Loucy (cell line): ENCODE data around the gene RHOC.
"Not testable (repeated sequence)": the region's sequence is repeated elsewhere in the genome, so short reads cannot be mapped to it uniquely, and the experiment has no call there.

ENCODE experiments used
- H2AFZ ChIP-seq: fragments of 200-600 bp; sonication (generic); 2 replicates; pipeline ENCODE4 v1.6.0; 2016; ENCODE audit warnings: antibody characterized with exemption, mild to moderate bottlenecking, low read length, moderate library complexity
- H3F3A ChIP-seq: fragments of 200-600 bp; 2 replicates; pipeline ENCODE4 v1.6.0; 2016; ENCODE audit warnings: antibody characterized with exemption, low read depth, mild to moderate bottlenecking
- H3K27me3 ChIP-seq: fragments of 200-600 bp; sonication (generic); 2 replicates; pipeline ENCODE4 v1.6.1; 2014; ENCODE audit warnings: low read length, mild to moderate bottlenecking; ENCODE audit not compliant: insufficient read depth, poor library complexity, severe bottlenecking
- H3K36me3 ChIP-seq: fragments of 200-600 bp; sonication (generic); 2 replicates; pipeline ENCODE4 v1.6.1; 2016; ENCODE audit warnings: low read length; ENCODE audit not compliant: insufficient read depth
- H3K4me1 ChIP-seq: fragments of 200-600 bp; sonication (generic); 2 replicates; pipeline ENCODE4 v1.5.1; 2014; ENCODE audit warnings: low read length, mild to moderate bottlenecking; ENCODE audit not compliant: insufficient read depth, poor library complexity, severe bottlenecking
- H3K4me2 ChIP-seq: fragments of 200-600 bp; sonication (generic); 2 replicates; pipeline ENCODE4 v1.6.0; 2014; ENCODE audit warnings: antibody characterized with exemption, low read length, low read depth, mild to moderate bottlenecking; ENCODE audit not compliant: poor library complexity, severe bottlenecking
- H3K4me3 ChIP-seq: fragments of 200-600 bp; sonication (generic); 2 replicates; pipeline ENCODE4 v1.5.1; 2014; ENCODE audit warnings: low read length, mild to moderate bottlenecking, mixed read lengths; ENCODE audit not compliant: poor library complexity, severe bottlenecking
- H3K79me2 ChIP-seq: fragments of 200-600 bp; sonication (generic); 2 replicates; pipeline ENCODE4 v1.6.1; 2014; ENCODE audit warnings: low read length; ENCODE audit not compliant: insufficient read depth
- H3K9ac ChIP-seq: fragments of 200-600 bp; sonication (generic); 2 replicates; pipeline ENCODE4 v1.6.0; 2014; ENCODE audit warnings: mild to moderate bottlenecking, low read depth, low read length, moderate library complexity; ENCODE audit not compliant: poor library complexity, severe bottlenecking
- H3K9me2 ChIP-seq: fragments of 200-600 bp; sonication (generic); replicated peaks from 2 replicates; pipeline ENCODE4 v1.6.1; 2016; ENCODE audit warnings: low read depth, low read length, mixed read lengths
- H3K9me3 ChIP-seq: fragments of 200-600 bp; sonication (generic); 2 replicates; pipeline ENCODE4 v1.6.1; 2014; ENCODE audit warnings: mild to moderate bottlenecking, antibody characterized with exemption, low read length, low read depth; ENCODE audit not compliant: insufficient read depth
- H4K20me1 ChIP-seq: fragments of 200-600 bp; sonication (generic); 2 replicates; pipeline ENCODE4 v1.6.0; 2014; ENCODE audit warnings: antibody characterized with exemption, low read length, mild to moderate bottlenecking; ENCODE audit not compliant: insufficient read depth, poor library complexity, severe bottlenecking
- EZH2phosphoT487 ChIP-seq: fragments of 200-600 bp; IDR thresholded peaks from 2 replicates; pipeline ENCODE4 v1.6.1; 2018; ENCODE audit warnings: antibody characterized with exemption, mild to moderate bottlenecking, moderate library complexity, borderline replicate concordance
- TF ChIP-seq, protein P1 (sequence below): fragments of 200-600 bp; sonication (generic); conservative IDR thresholded peaks from 2 replicates; pipeline ENCODE4 v1.5.1; 2014; ENCODE audit warnings: mild to moderate bottlenecking, antibody characterized with exemption, low read length

Gene RHOC

DNA sequence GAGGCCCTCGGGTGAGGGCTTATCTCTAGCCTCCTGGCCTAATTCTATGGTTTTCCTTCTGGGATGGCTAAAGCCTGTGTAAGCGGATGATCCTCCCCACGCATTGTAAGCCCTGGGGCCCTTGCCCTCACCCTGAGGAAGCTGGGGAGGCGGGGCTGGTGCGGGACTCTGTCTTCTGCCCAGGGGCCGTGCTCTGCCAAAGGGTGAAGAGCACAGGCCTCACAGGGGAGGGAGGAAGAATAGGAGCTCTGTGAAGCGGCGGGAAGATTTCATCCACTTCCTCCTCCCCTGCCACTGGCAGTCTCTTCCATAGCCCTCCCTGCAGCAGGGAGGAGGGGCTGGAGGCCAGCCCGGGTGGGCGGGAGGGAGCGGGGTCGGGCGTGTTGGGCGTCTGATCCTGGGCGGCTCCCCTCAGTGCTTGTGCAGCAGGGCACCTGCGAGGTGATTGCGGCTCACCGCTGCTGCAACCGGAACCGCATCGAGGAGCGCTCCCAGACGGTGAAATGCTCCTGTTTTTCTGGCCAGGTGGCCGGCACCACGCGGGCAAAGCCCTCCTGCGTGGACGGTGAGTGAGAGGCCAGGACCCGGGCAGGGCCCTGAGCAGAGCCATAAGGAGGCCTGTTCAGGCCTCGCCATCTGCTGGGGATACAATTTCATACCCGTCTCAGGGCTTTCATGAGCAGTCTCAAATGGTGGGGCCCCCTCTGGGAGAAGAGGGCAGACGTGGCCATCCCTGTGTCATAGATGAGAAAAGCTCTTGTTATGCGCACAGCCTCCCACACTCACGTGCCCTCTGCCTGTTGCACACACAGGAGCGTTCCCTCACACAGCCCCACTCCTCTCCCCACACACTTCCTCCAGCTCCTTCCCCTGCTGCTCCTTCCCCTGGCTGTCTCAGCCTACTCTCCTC lies 15.9 kb upstream of the RHOC start:
- Histone ChIP-seq H4K20me1 (no peaks in the 10 kb centered on the region), H3K79me2 (no peaks in the 10 kb centered on the region), H3K9ac (no peak overlapping the region), H3K36me3 (no peaks in the 10 kb centered on the region), H3K4me2 (no peak overlapping the region), H3K4me3 (no peak overlapping the region), H3K9me2 (no peaks in the 10 kb centered on the region), H2AFZ (no peak overlapping the region), H3K9me3 (no peaks in the 10 kb centered on the region), H3F3A (no peaks in the 10 kb centered on the region), H3K4me1 (no peaks in the 10 kb centered on the region), H3K27me3 (no peaks in the 10 kb centered on the region)
- TF ChIP-seq, protein P1, sequence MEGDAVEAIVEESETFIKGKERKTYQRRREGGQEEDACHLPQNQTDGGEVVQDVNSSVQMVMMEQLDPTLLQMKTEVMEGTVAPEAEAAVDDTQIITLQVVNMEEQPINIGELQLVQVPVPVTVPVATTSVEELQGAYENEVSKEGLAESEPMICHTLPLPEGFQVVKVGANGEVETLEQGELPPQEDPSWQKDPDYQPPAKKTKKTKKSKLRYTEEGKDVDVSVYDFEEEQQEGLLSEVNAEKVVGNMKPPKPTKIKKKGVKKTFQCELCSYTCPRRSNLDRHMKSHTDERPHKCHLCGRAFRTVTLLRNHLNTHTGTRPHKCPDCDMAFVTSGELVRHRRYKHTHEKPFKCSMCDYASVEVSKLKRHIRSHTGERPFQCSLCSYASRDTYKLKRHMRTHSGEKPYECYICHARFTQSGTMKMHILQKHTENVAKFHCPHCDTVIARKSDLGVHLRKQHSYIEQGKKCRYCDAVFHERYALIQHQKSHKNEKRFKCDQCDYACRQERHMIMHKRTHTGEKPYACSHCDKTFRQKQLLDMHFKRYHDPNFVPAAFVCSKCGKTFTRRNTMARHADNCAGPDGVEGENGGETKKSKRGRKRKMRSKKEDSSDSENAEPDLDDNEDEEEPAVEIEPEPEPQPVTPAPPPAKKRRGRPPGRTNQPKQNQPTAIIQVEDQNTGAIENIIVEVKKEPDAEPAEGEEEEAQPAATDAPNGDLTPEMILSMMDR, result no peak
- no peak for TF ChIP-seq EZH2phosphoT487

DNA sequence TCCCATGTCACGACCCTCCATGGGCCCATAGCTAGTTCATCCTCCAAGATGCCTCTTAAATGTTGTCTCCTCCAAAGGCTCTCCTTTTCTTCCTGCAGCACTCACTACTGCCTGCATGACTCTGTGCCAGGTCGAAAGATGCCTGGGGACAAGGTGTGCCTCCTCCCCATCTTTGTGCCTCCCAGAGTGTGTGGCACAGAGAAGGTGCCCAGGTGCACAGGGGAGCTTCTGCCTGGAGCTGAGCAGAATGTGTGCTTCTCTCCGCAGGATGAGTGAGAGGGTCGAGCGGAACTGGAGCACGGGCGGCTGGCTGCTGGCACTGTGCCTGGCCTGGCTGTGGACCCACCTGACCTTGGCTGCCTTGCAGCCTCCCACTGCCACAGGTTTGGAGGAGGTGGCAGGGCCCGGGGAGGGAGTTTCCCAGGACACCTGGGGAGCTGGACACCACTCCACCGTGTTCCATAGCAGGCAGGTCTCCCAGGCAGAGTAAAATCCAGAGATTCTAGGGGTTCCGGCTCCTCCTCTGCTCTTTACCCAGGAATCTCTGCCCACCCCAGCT lies 15.1 kb upstream of the RHOC start:
- Histone ChIP-seq H3K4me2 (no peak overlapping the region), H3K4me3 (no peak overlapping the region), H3K36me3 (no peaks in the 10 kb centered on the region), H3K4me1 (no peaks in the 10 kb centered on the region), H3K9me2 (no peaks in the 10 kb centered on the region), H3F3A (no peaks in the 10 kb centered on the region), H3K9ac (no peak overlapping the region), H3K9me3 (no peaks in the 10 kb centered on the region), H3K79me2 (no peaks in the 10 kb centered on the region), H3K27me3 (no peaks in the 10 kb centered on the region), H4K20me1 (no peaks in the 10 kb centered on the region), H2AFZ (no peak overlapping the region)
- TF ChIP-seq, protein P1, result no peak
- no peak for TF ChIP-seq EZH2phosphoT487

DNA sequence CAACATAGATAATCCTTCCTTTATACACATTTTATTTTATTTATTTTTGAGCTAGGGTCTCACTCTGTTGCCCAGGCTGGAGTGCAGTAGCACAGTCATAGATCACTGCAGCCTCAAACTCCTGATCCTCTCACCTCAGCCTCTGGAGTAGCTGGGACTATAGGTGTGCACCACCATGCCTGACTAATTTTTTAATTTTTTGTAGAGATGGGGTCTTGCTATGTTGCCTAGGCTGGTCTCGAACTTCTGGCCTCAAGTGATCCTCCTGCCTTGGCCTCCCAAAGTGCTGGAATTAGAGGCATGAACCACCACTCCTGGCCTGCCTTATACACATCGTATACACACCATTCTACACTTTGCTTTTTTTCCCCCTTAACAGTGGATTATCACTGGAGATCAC lies 14.4 kb upstream of the RHOC start:
- not testable (repeated sequence) for H3F3A ChIP-seq, H2AFZ ChIP-seq, H3K79me2 ChIP-seq, H3K4me2 ChIP-seq, H3K36me3 ChIP-seq, H3K4me3 ChIP-seq, H3K9me2 ChIP-seq, H3K4me1 ChIP-seq, H3K9ac ChIP-seq, H3K27me3 ChIP-seq, H4K20me1 ChIP-seq, H3K9me3 ChIP-seq
